ENCODE measurements around the gene NOC2L. TPM values are rescaled to one million over a fixed set of nuclear protein-coding genes. Genes with fewer than 3 reads are reported as not detected.

NOC2L gene
- 42.8 TPM for total RNA-seq
- long read RNA-seq, transcript NOC2L-201 (19 exons, 2,790 nt) = major isoform, 160 of 343 reads
- long read RNA-seq, partial matches to known transcripts = 20 of 343 reads
- long read RNA-seq, other reads (novel, unspliced or antisense) = 160 of 343 reads

DNA sequence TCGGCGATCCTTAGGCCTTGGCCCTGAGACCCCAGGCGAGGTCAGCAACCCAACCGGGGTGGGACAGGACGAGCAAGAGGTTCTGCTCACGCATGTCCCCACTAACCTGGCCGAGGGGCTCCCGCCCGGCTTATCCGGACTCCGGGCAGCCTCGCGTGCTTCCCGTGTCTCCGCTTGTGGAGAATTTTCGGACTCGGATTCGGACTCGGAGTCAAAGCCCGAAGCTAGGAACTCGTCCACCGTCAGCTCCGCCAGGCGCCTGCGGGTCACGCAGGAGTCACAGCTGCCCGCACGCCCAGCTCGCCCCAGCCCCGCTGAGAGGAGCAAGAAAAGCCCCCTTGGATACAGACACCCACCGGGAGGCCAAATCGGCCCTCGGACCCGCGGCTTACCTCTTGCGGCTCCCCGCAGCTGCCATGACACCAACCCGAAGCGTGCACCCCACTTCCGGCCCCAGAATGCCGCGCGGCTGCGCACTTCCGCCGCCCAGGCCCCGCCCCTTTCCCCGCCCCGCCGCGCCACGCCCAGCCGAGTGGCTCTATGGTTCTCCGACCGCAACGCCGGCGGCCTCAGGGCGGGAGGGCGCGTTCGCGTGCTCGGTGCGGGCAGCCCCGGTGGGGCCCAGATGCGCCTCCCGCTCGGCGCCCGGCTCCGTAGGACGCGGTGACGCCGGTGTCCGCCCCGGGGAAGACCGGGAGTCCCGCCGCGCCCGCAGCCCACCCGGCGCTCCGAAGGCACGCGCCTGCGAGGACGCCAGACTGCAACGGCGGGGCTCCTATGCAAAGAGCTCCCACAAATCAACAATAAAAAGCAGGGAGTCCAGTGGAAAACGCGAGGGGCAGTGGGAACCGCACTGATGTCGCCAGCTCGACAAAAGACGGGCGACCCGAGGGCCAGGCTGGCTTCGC lies at the start of gene NOC2L:
NOC2L (minus strand) TSS at position 434 of the 908 bp plus-strand sequence; CDS start at position 418, 16 bp downstream.
- DNase-seq (peak; percentile 96), ATAC-seq (ENCODE audit: poor library complexity) (peak; percentile 96)
- intact Hi-C loops (cut with DNase I) = no loop called here

DNA sequence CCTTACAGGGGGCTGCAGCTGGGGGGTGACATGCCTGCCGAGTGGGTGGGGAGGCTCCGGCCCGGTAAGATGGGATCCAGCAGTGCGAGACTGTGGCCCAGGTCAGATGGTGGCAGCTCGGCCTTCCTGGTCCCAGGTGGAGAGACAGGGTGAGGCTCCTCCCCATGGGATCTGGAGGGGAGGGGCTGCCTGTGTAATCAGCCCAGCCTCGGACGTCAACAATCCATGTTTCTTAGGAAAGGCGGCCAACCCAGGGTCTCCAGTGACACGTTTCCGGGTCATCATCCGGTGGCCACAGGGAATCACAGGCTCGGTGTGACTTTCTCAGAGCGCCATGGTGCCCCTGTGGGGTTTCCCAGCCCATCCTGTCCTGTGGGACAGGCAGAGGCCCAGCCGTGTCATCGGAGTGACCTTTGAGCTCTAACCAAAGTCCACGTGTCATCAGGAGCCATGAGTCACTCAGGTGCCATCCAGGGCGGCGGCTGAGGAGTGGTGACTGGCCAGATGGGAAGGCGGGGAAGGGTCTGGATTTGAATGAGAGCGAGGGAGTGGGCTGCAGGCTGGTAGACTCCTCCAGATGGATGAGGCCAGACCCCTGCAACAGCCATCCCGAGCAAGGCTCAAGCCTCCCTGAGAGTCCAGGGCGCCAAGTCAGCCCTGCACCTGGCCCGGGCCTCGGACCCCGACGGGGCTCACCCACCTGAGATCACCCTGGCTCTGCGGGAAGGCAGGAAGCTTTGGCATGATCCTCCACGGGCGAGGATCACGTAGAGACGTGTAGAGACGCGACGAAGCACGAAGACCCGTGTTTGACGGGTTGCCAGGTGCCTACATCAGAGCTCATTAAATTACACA lies 47.5 kb upstream of the NOC2L start:
- no peak for ATAC-seq (ENCODE audit: poor library complexity)
- DNase-seq = no peak
- intact Hi-C loops (cut with DNase I) = no loop called here

DNA sequence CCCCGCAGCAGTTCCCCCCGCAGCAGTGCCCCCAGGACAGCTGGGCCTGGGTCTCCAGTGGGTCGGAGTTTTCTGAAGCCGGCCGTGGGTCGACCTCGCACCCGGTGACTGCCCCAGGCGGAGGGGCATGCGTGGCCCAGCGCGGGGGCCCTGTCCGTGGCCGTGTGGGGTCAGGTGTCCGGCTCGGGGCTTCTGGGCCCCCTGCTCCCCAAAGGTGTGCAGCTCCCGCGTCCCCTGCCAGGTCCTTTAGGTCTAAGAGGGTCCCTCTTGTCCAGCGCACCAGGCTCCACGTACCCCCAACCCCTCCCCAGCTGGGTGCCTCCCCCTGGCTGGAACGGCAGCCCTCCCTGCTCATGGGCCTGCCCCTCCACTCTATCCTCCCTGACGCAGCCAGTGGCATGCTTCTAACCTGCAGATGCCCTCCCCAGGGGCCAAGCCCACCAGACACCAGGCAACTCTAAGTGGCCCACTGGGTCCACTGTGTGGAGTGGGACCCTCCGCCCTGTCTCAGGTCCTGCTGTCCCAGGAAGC lies 46.8 kb upstream of the NOC2L start:
- intact Hi-C loops (cut with DNase I) = no loop called here
- DNase-seq (no peak), ATAC-seq (ENCODE audit: poor library complexity) (no peak)

DNA sequence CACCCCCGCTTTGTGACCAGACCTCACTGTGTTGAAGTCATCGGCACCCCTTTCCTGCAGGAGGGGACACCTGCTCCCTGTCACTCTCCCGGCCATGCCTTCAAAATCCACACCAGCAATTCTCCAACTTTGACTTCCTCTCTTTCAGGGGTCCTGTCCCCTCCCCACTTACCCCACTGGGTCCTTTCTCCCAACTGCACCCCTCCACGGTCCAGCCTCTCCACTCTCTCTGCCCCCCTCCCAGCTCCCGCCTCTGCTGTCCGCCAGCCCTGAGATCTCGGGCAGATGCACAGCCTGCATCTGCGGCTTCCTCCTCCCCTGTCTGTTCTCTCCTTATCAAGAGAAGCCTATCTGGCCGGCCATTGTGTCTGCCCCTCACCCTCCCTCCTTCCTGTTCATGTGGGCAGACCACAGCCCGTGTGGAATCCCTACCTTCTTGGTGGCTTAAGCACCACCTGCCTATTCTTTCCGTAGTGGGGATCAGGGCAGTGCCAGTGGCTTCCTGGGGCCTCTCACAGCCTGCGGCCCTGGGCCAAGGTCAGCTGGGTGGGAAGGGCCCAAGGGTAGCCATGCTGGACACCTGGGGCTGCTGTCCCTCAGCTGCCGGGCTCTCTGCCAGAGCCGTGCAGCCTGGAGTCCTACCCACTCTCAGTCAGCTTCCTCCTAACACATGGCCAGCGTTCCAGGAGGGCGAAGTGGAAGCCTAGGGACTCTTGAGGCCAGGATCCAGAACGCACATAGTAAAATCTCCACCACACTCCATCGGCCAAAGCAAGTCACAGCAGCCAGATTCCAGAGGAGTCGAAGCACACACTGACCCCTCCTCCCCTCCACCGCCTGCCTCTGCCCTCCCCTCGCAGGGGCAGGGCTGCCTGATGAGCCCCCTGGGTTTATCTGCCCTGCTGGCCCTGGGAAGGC lies 46.0 kb upstream of the NOC2L start:
- intact Hi-C loops (cut with DNase I) = no loop called here
- DNase-seq (peak; percentile 74), ATAC-seq (ENCODE audit: poor library complexity) (peak; percentile 13)

DNA sequence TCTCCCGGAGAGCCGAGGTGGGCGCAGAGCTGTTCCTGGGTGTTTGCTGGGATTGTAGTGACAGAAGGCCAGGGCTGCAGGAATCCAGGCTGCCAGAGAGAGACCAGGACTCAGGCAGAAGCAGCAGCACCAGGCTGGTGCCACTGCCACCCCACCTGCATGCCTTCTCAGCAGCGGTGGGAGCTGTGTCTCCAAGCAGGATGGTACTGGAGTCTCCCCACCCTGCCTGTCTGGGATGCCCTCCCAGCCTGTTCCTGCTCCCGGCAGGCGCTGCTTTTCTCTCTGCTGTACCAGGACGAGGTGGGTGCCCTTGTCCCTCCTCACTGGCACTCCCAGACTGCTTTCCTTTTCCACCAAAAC lies 45.3 kb upstream of the NOC2L start:
- ATAC-seq (ENCODE audit: poor library complexity) = no peak
- no peak for DNase-seq
- intact Hi-C loops (cut with DNase I) = no loop called here

DNA sequence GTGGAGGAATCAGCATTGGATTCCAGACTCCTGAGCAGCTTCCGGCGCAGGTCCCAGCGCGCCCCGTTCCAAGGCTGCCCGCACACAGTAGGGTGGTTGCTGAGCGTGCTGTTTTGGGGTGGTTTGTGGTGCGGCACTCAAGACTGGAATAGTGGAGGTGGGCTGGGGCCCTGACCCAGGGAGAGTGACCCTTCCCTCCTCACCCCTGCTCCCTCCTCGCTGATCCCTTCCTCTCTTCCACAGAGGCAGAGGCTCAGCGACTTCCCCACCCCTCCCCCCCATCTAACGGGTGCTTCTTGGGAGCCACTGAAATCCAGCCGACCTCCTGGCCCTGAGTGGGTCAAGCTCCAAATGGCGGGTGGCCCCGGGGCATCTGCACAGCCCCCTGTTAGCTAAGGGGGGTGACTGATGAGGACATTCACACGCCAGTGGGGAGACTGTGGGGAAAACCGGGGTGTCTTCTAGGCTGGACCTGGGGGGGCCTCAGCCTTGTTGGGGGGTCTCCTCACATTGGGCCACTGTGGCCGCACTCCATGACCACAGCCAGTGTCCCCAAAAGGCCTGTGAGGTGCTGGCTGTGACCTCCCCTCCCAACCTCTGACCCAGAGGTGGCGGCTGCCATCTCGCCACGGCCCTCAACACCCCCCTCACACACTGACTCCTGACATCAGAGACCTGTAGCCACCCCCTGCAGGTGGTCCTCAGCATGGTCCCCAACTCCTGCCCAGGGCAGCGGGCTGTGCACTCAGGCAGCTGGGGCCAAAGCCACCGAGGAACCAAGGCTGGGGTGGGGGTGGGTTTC lies 44.8 kb upstream of the NOC2L start:
- ATAC-seq (ENCODE audit: poor library complexity) (no peak), DNase-seq (no peak)
- intact Hi-C loops (cut with DNase I) = no loop called here

DNA sequence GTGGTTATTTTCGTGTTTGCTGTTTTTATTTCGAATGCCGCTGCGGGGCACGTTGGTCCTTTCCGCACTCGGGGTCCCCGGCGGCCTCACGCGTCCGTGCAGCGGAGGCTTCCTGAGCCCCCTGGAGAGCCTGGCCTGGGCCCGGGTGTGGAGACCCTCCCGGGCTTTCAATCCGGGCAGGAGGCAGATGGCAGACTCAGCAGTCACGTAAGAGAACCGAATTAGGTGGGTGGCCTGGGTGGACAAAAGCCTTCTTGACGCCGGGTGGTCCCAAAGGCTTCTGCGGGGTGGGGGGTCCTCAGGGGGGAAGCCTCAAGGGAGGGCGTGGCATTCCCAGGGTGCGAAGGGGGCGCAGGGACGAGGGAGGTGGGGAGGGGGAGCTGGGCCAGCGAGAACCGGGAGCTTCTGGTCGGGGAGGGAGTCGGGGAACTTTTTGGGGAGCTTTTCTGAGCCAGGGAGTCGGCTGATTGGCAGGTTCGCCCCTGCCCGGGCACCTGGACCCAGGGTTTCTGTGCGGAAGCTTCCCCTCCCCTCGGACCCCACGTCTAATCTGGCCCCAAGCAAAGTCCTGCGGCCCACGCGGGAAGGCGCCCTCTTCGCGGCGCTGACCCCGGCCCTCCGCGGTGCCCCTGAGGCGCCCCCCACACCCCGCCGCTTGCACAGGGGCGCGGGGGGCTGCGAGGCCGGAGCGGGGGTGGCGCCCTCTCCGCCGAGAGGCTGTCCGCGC lies 42.2 kb upstream of the NOC2L start:
- DNase-seq = no peak
- peak; percentile 0 for ATAC-seq (ENCODE audit: poor library complexity)
- intact Hi-C loops (cut with DNase I) = no loop called here

DNA sequence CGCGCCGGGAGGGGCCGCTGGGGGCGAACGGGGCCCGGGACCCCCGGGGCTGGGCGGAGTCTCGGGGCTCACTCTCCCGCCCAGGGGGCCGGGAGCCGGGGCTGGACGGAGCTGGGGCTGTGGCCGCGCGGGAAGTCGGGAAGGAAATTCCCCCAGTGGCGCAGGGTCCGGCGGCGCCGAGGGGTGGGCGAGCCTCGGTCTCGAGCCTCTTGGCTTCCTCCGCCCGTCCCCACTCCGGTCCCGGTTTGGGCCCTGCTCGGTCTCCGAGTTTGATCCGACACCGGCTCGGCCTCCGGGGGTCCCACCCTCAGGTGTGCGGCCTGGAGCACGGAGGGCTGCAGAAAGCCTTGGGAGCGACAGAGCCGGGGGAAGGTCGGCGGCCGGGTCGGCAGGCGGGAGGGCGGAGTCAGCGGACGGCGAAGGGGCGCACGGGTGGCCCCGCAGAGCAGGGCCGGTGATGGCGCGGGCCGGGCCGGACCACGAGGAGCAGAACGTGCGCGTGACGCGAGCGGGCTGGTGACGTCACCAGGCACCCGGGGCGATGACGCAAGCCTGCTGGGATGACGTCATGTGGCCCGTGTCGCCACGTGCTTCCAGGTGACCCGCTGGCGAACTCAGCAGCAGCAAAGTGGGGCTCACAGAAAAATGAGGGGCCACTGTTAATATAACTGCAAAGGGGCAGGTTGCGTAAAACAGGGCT lies 41.5 kb upstream of the NOC2L start:
- intact Hi-C loops (cut with DNase I) = no loop called here
- DNase-seq = peak; percentile 80
- peak; percentile 66 for ATAC-seq (ENCODE audit: poor library complexity)

DNA sequence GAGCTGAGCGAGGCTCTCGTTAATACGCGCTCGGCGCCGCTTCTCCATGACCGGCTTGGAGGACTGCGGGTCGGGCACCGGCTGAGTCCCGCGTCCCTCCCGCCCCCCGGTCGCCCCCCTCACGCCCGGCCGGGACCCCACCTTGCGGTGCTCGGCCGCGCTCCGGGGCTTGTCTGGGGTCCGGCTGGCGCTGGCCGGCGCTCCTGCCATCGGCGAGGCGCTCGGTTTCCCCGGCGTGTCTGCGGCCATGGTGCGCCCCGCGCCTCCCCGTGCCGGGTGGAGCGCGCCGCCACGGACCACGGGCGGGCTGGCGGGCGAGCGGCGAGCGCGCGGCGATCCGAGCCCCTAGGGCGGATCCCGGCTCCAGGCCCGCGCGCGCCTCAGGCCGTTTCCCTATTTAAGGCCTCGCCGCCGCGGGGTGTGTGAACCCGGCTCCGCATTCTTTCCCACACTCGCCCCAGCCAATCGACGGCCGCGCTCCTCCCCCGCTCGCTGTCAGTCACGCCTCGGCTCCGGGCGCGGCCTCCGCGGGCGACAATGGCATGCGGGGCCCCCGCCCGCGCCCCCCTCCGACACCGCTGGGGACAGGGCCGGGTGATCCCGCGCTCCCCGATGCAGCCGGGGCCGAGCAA lies 40.8 kb upstream of the NOC2L start, which contains the start of gene HES4:
HES4 (minus strand) TSS at position 373 of the 632 bp plus-strand sequence; CDS start at position 249, 124 bp downstream.
- peak; percentile 77 for ATAC-seq (ENCODE audit: poor library complexity)
- peak; percentile 96 for DNase-seq
- intact Hi-C loops (cut with DNase I) = no loop called here

DNA sequence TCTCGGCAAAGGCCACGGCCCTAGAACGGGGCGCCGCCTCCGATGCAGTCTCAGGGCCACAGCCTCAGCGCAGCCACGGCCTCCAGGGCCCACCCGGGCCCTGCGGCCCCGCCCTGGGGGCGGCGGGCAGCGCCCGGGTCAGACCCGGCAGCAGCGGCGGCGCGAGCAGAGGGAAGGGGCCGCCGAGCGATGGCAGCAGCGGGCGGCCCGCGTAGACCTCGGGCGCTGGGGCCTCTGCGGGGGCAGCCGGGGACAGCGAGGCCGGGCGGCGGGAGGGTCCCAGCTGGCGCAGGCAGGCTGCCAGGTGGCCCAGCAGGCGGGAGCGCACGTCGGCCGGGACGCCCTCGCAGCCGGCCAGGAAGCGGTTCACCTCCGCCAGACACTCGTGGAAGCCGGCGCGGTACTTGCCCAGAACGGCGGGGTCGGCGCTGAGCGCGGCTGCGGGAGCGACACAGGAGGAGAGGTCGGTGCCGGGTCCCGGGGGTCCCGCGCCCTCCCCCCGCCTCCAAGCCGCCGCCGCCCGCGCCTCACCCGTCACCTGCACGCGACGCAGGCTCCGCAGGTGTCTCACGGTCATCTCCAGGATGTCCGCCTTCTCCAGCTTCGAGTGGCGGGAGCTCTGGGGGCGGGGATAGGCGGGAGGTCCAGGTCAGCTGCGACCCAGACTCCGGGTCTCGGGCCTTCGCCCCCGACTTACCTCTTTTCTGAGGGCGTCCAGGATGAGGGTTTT lies 40.1 kb upstream of the NOC2L start:
- intact Hi-C loops (cut with DNase I) = no loop called here
- DNase-seq = no peak

DNA sequence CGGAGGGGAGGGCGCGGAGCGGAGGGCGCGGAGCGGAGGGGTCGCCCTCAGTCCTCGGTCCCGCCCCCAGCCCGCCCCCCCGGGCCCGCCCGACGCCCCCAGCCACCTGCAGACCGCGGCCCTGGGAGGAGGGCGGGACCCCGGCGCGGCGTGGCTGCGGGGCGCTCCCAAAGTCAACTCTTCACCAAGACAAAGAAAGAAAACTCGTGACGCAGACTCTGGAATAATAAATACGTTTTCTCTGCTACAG lies 39.6 kb upstream of the NOC2L start:
- DNase-seq (no peak), ATAC-seq (ENCODE audit: poor library complexity) (no peak)
- intact Hi-C loops (cut with DNase I) = no loop called here

More for the DNA sequence above, 40.1 kb upstream of the NOC2L start:
- ATAC-seq (ENCODE audit: poor library complexity) = peak; percentile 2

DNA sequence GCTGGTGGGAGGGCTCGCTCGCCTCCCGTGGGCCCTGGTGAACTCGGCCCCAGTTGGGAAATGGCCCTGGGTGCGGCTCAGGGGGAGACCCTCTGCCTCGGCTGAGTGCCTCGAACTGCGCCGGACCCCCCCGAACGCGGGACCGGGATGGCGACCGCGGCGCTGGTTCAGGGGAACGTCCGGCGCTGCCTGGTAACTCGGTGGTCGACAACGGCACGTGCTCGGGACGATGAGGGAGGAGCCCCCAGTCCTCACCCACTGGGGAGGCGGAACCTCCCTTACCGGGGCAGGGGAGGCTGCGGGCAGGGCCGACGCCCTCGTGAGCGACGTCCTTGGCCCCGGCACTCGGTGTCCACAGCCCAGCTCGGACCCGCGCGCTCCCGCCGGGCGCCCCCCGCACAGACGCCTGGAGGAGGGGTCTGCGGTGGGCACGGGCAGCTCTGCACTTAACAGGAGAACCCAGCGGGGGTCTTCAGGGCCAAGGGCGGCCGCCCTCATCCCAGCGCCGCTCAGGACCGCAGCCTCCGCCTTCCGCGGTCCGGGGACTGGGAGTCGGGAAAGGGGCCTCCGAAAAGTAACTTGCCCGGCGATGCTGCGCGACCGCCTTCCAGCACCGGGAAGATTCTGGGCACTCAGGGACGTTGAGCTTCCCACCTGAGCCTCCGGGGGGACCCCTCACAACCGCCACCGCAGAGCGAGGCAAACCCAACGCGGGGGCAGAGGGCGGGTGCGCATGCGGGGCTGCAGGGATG lies 39.1 kb upstream of the NOC2L start:
- no peak for DNase-seq
- intact Hi-C loops (cut with DNase I) = no loop called here
- no peak for ATAC-seq (ENCODE audit: poor library complexity)

DNA sequence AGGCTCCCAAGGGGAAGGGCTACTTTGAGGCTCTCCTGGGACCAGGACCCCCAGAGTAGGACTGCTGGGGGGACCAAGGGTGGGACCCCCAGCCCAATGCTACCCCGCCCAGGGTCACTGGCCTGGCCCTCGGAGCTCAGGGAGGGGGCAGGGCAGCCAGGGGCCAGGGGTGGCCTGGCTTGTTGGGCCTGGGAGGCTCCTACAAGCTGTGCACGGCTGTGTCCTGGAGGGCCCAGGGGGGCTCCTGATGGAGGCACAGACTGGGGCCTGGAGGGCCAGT lies 38.6 kb upstream of the NOC2L start:
- intact Hi-C loops (cut with DNase I) = no loop called here
- DNase-seq = no peak
- ATAC-seq (ENCODE audit: poor library complexity) = no peak

DNA sequence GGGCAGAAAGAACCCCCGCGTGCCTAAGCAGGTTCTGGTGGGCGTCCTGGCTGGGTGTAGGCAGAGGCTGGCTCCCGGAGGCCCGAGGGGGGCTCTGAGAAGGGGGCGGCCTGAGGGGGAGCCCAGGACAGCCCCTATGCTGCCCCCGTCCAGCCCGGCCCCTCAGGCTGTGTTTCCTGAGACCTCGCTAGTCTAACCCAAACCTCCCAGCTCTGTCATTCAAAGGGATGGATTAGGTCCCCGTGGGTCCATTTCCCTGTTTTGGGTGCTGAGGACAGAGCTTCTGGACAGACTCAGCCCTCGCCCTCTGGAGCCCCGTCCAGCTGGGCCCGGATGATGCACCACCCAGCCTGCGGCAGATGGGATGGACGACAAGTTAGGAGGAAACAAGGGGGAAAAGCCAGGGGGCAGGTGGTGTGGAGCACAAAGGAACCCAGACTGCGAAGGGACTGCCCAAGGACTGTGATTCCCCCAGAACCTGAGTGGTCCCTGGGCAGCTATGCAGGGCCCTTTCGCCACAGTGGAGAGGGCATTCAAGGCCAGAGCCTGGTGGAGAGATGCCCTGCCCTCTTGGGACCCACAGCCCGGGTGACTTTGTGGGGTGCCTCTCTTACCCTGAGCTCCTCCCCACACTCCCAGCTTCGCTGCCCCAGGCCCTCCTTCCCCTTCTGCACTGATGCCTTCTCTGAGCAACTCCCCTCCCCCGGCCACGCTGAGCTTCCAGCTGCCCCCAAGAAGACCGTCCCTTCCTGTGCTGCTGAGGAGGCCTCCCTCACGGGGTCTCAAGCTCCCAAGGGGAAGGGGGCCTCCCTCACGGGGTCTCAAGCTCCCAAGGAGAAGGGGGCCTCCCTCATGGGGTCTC lies 38.0 kb upstream of the NOC2L start:
- DNase-seq (no peak), ATAC-seq (ENCODE audit: poor library complexity) (no peak)
- intact Hi-C loops (cut with DNase I) = no loop called here

All from Right ventricle myocardium superior (tissue), 1 donor.